NOMO-1 treated with DMSO at 0.1 percent for 48 hours (cell line): ENCODE data around the gene FLRT1.

ENCODE experiments used
- DNase-seq: peaks from one replicate; lab custom pipeline; 2025; ENCODE audit not compliant: unreplicated experiment; lab: John Stamatoyannopoulos, UW

Gene FLRT1

GRCh38 chr11:64035576-64035975 is at the start of gene FLRT1:
FLRT1 (plus strand) TSS chr11:64035931; CDS start chr11:64116268, 80,337 bp downstream.
- DNase-seq = no peak

GRCh38 chr11:63986156-63986931 is 49.4 kb upstream of the FLRT1 start, which contains the start of gene OTUB1:
OTUB1 (plus strand) TSS chr11:63986438; CDS start chr11:63986457, 19 bp downstream.
- DNase-seq = peak; percentile 81

GRCh38 chr11:63986932-63987513 is 48.7 kb upstream of the FLRT1 start:
- no peak for DNase-seq

DNA sequence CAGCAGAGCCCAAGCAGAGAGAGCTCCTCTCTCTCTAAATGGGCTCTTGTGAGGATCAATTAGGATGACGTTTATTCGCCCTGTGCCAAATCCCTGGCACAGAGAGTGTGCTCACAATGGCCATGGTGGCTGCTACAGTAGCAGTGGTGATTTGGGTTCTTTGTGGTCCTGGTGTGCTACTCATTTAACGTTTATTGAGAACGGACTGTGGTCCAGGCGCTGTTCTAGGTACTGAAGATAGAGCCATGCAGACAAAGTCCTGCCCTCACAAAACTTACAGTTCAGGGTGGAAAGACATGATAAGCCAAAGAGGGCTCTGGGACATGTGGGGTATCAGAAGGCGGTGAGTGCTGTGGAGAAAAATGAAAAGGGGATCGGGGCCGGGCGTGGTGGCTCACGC is 44.2 kb upstream of the FLRT1 start:
- DNase-seq = no peak

DNA sequence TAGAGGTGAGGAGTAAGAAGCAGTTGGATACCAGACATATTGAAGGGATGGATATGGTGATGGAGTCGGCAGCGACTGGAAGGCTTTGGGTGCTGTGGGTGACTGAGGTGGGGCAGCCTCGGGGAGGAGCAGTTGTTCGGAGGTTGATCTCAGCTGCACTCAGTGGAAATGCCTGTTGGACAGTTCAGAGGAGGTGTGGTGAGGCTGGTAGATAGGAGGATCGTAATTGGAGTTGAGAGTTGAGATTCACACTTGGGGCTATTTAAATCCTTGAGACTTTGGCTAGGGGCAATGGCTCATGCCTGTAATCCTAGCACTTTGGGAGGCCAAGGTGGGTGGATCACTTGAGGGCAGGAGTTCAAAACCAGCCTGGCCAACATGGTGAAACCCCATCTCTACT is 42.6 kb upstream of the FLRT1 start:
- no peak for DNase-seq

- DNase-seq = no peak
Observed at GRCh38 chr11:63993993-63994392, 41.7 kb upstream of the FLRT1 start.

DNA sequence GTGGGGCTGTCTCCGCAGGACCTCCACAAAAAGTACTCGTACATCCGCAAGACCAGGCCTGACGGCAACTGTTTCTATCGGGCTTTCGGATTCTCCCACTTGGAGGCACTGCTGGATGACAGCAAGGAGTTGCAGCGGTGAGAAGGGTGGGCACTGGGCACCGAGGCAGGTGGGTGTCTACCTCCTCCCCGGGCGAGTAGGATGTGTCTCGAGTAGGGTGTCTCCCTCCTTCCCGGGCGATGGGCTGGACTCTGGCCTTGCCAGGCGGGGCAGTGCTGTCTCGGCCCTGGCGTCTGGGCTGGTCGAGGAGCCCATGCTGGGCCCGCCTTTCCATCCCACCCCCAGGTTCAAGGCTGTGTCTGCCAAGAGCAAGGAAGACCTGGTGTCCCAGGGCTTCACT is 39.2 kb upstream of the FLRT1 start:
- no peak for DNase-seq

DNA sequence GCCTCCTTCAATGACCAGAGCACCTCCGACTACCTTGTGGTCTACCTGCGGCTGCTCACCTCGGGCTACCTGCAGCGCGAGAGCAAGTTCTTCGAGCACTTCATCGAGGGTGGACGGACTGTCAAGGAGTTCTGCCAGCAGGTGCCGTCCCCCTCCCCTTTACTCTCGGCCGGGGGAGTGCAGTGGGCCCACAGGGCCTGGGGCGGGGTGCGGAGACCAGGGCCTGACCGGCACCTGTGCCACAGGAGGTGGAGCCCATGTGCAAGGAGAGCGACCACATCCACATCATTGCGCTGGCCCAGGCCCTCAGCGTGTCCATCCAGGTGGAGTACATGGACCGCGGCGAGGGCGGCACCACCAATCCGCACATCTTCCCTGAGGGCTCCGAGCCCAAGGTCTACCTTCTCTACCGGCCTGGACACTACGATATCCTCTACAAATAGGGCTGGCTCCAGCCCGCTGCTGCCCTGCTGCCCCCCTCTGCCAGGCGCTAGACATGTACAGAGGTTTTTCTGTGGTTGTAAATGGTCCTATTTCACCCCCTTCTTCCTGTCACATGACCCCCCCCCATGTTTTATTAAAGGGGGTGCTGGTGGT is 38.5 kb upstream of the FLRT1 start:
- no peak for DNase-seq

DNA sequence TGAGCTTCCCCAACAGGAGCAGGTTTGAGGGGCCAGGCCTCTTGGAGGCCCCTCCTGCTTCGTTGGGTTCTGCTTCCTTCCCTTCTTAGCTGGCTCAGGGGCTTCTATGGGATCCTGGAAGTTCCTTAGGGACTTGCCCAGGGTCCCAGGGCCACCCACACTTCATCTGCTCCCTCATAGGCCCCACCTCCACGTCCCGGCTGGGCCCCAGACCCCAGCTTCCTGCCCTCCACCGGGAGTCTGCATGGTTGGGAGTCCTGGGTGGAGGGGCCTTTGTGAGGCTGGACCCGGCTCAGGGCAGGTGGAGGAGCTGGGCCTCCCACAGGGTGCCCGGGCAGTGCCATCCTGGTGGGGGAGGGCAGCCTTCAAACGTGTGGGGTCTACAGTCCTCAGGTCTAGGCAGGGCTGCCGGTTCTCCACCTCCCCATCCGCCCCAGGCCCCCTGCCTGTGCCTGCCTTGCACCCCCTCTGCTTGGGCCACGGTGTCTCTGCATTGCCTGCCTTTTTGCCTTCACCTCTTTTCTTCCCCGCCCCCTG is 37.9 kb upstream of the FLRT1 start:
- DNase-seq = no peak

DNA sequence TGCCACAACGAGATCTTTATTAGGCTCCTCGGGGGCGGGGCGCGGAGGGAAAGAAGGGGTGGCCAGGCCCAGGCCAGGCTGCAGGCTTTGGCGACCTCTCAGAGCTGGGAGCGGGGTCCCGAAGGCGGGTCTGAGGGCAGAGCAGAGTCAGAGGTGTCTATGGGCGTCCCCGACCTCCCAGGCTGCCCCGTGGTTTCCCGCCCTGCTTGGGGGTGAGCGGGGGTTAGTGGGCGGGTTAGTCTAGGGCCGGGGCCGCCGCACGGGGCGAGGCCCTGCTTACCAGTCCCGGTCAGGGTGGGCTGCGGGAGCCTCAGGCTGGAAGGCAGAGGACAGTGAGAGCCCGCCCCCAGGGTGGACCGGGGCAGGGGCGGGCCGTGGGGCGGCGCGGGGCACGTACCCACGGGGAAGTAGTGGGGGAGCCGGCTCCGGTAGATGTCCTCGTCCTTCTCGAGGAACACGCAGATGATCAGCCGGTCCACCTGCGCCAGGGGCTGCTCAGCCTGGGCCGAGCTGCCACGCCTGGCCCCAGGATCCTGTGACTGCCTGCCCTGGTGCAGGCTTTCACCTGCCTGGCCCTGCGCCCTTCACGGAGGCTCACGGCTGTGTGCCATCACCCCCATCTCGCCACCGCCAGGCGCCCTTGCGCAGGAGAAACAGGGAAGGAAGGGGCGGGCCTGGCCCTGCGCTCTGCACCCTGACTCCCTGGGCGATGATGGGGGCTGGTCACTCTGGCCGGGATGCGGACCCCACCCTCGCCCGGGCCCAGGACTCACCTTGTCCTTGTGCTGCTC is 37.0 kb upstream of the FLRT1 start:
- DNase-seq = no peak

- DNase-seq = no peak
Observed at GRCh38 chr11:63999349-64000025, 36.2 kb upstream of the FLRT1 start.

- DNase-seq = peak; percentile 39
Observed at GRCh38 chr11:64000026-64000739, 35.5 kb upstream of the FLRT1 start.

- DNase-seq = no peak
Observed at GRCh38 chr11:64000740-64001483, 34.8 kb upstream of the FLRT1 start.

- DNase-seq = no peak
Observed at GRCh38 chr11:64001484-64002420, 34.0 kb upstream of the FLRT1 start.

GRCh38 chr11:64003807-64004589 is 31.7 kb upstream of the FLRT1 start:
- DNase-seq = no peak

DNA sequence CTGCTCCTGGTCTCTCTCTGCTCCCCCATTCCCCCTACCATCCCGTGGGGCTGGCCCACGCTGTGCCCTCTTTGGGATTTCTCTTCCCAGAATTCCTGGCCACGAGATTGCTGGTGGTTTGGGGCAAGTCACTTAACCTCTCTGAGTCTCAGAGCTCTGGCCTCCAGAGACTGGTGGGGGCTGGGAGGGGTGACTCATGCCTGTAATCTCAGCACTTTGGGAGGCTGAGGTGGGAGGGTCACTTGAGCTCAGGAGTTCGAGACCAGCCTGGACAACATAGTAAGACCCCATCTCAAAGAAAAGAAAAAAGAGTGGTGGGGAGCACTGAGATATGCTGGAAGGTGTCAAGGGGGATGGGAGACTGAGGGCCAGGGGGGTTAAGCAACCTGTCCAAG is 31.1 kb upstream of the FLRT1 start:
- no peak for DNase-seq

DNA sequence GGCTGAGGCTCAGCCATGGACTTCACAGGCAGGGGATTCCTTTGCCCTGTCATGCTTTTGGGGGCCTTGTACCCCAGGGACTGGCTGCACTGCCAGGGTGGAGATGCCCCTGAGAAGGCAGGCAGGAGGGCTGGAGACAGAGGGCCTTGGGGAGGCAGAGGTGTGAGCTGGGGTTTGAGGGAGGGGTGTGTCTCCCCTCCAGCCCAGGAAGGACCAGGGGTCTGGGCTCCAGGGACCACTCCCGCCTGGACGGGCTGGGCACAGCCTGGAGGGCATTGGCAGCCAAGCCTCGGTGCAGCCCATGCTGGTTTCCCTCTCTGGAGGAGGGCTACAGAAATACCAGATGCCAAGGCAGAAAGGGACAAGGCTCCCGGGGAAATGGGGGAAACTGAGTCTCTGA is 30.0 kb upstream of the FLRT1 start:
- no peak for DNase-seq
